ENCODE measurements around the gene CASTOR2.
A peak's percentile ranks its signal among the peaks of the same experiment; 100 is the strongest.
"Not testable (repeated sequence)": the region's sequence is repeated elsewhere in the genome, so short reads cannot be mapped to it uniquely, and the experiment has no call there.

Gene CASTOR2

DNA sequence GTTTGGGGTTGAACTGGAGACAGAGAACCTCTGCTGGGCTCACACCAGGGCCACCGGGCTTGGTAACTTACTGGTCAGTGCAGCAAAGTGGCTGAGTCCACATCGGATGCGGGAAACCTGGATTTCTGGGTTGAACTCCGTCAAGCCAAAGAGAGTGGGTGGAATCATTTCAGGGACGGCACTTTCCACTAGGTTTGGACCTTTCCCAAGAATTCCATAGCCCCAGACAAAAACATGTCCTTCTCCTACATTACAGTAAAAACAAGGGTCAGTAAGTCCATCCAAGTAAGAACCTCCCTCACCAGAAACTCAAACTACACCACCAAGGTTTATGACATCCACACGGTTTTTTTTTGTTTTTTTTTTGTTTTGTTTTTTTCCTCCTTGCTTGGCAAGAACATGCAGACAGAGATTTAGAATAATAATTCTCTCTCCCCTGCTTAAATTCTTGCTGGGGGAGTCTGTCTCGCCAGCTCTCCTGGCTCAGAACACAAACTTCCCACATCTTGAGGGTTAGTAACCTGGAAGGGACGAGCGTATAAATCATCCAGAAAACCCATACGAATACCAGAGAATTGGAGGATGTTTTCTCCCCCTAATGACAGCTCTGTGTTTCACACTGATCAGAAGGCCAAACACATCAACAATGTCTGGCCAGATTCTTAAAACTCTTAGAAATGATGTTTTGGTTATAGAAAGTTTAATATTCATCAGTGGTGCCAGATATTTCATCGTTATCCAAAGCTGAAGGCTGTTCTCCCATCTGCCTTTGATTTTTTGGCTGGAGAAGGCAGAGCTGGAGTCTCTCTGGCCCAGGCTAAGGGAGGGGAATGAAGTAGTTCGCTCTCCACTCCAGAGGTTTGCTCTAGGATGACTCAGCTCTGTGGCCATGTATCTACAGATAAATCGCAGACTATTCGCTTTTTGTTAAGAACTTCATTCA lies 91.6 kb downstream of the CASTOR2 start:
- DNase-seq = peak; percentile 63

DNA sequence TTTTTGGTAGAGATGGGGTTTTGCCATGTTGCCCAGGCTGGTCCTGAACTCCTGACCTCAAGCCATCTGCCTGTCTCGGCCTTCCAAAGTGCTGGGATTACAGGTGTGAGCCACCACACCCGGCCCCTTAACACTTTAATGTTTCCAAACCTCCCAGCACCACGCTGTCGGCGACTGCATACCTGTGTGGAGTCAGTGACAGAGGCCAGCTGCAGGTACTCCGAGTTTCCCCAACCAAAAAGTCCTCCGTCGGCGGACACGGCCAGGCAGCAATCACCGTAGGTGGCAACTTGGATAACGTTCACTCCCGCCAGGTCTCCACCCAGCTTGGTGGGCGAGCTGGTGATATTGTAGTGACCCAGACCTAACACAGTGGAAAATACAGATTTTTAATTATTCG lies 93.9 kb downstream of the CASTOR2 start:
- DNase-seq = no peak

DNA sequence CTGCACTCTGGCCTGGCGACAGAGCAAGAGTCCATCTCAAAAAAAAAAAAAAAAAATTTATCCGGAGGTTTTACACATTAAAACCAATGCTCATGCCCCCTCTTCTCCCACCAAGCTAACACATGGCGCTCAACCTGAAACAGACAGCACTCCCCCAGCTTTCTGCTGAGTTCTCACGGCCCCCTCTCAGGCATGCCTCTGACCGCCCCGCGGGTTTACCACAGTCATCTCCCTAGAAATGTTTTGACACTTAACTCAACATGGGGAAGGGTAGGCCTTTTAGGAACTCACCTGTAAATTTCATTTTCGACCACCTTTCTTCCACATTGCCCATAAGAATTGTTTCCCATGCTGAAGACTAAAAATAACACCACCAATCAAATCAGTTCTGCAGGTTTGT lies 99.8 kb downstream of the CASTOR2 start:
- DNase-seq = no peak

DNA sequence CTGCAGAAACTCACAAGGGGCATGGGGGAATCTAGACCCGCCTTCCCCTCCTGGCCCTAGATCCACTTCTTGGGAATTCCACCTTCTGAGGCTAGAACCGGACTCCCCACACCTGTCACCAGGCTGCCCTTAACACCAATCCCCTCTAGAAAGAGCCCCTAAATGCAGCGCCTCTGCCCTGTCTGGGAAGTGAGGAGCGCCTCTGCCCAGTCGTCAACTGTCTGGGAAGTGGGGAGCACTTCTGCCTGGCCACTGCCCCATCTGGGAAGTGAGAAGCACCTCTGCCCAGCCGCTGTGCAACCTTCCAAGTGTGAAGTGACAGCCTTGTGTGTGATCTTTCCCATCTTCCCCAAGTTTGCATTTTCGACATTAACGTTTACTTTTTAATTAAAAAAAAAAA lies 100.3 kb downstream of the CASTOR2 start:
- DNase-seq = no peak

DNA sequence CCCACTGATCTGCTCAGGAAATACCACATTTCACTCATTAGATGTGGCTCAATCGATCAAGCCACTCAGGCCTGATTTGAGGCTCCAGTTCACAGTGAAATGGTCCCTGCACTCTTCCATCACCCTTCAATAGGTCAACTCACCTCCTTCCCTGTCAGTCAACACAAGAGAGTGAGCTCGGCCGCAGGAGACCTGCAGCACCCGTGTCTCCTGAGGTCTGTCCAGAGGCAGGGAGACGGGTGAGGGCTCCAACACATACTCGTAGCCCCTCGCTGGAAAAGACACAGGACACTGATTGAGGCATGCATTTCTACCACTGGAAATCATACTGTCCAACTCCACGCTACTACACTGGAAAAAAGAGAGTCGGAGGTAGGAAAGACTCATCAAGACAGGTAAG lies 102.0 kb downstream of the CASTOR2 start:
- no peak for DNase-seq

DNA sequence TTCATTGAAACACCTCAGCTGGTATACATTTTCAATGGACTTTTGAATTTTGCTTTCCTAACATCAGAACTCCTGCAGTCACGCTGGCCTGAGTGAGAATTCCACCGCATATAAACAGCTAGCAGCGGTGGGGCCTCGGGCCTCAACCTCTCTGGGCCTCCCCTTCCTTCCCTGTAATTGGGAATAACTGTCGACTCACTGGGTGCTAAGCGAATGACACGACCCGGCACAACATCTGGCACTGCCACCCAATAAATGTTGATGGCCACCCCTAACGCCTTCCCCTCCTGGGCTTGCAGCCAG lies 108.4 kb downstream of the CASTOR2 start:
- DNase-seq = no peak

DNA sequence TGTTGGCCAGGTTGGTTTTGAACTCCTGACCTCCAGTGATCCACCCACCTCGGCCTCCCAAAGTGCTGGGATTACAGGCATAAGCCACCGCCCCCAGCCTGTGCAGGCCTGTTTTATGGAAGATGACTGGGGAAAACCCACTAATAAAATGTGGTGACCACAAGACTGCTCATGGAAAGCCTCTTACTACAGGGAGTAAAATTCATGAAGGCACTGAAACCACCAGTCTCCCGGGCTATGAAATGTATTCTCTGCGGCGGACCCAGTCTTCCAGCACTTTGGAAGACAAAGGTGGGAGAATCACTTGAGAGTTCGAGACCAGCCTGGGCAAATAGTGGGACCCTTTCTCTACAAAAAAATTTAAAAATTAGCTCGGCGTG lies 109.7 kb downstream of the CASTOR2 start:
- not testable (repeated sequence) for DNase-seq

Measured in fibroblast of skin of abdomen (primary cell).